Measurements from ENCODE around the gene SDSL.

Gene SDSL

DNA sequence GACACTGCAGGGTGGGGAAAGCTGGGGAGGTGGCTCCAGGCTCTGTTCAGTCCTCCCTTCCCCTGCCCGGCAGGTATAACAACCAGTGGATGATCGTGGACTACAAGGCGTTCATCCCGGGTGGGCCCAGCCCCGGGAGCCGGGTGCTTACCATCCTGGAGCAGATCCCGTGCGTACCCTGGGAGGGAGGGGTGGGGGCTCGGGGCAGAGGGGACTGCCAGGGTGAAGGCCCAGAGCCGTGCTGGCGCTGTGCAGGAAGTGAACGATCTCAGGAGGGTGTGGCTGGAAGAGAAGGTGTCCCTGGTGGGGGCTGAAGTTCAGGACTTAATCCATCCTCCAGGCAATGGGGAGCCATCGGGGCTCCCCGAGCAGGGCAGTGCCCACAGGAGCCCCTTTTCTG, 37.4 kb upstream of the SDSL start:
- TF ChIP-seq, protein P1, sequence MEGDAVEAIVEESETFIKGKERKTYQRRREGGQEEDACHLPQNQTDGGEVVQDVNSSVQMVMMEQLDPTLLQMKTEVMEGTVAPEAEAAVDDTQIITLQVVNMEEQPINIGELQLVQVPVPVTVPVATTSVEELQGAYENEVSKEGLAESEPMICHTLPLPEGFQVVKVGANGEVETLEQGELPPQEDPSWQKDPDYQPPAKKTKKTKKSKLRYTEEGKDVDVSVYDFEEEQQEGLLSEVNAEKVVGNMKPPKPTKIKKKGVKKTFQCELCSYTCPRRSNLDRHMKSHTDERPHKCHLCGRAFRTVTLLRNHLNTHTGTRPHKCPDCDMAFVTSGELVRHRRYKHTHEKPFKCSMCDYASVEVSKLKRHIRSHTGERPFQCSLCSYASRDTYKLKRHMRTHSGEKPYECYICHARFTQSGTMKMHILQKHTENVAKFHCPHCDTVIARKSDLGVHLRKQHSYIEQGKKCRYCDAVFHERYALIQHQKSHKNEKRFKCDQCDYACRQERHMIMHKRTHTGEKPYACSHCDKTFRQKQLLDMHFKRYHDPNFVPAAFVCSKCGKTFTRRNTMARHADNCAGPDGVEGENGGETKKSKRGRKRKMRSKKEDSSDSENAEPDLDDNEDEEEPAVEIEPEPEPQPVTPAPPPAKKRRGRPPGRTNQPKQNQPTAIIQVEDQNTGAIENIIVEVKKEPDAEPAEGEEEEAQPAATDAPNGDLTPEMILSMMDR (conservative IDR thresholded peaks at IDR 0.05): no peak
- TF ChIP-seq ZFX (IDR thresholded peaks at IDR 0.05): no peak
- H3K27ac ChIP-seq: no peak overlapping the region

DNA sequence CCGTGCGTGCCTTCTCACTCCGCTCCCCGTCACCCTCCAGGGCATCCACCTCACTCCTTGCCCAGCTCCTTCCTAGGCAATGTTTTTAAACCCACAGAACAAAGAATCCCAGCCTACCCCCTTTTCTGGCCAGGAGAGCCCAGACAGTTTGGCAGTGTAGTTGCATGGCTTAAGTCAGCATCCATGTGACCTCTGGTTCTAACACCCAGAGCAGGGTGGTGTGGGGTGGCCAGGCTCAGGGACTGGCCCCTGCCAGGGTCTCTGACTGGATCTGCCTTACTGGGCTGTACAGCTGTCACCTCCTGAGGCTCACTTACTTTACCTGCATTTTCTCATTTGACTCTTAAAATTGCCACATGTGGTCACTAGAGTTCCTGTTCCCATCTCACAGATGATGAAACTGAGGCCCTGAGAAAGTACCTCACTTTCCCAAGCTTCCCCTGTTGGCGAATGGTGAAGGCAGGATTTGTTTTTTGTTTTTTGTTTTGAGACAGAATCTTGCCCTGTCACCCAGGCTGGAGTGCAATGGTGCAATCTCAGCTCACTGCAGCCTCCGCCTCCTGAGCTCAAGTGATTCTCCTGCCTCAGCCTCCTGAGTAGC, 36.8 kb upstream of the SDSL start:
- no peak for TF ChIP-seq ZFX (IDR thresholded peaks at IDR 0.05)
- TF ChIP-seq, protein P1 (conservative IDR thresholded peaks at IDR 0.05): no peak
- no peak overlapping the region for H3K27ac ChIP-seq

DNA sequence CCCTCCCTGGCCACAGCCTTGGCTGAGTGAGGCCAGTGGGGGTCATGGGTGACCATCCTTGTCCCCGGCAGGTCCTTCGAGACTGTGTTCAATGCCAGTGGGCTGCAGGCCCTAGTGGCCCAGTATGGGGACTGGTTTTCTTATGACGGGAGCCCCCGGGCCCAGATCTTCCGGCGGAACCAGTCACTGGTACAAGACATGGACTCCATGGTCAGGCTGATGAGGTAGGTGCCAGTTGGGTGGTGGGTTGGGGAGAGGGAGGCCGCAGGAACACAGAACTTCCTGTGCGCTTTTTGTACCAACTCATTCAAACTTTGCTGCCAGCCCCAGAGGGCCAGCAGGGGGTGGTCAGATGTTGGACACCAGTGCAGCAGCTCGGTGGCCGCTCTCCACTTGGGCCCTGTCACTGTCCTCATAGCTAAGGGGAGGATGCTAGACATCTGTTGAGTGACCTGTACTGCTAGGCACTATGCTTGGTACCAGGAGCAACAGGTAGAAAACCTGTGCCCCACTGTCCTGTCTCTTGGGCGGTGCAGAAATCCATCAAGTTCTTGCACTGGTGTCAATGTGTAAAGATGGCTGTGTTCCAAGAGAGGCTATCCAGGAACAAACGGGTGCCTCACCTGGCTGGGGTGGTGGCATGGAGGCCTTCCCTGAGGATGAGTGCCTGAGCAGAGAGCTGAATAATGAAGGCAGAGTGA, 35.2 kb upstream of the SDSL start:
- no peak for TF ChIP-seq ZFX (IDR thresholded peaks at IDR 0.05)
- TF ChIP-seq, protein P1 (conservative IDR thresholded peaks at IDR 0.05): no peak
- H3K27ac ChIP-seq: no peak overlapping the region

DNA sequence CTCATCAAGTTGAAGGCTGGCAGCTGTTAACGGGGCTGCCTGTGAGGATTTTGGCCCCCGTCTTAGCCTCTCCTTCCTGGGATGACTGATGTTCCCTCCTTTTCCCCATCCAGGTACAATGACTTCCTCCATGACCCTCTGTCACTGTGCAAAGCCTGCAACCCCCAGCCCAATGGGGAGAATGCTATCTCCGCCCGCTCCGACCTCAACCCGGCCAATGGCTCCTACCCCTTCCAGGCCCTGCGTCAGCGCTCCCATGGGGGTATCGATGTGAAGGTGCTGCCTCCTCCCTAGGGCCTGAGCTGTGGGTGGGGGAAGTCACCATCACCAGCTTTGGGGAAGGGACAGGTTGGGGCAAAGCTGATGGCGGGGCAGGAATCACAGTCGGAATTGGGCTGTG, 34.5 kb upstream of the SDSL start:
- no peak for TF ChIP-seq ZFX (IDR thresholded peaks at IDR 0.05)
- TF ChIP-seq, protein P1 (conservative IDR thresholded peaks at IDR 0.05): no peak
- no peak overlapping the region for H3K27ac ChIP-seq

DNA sequence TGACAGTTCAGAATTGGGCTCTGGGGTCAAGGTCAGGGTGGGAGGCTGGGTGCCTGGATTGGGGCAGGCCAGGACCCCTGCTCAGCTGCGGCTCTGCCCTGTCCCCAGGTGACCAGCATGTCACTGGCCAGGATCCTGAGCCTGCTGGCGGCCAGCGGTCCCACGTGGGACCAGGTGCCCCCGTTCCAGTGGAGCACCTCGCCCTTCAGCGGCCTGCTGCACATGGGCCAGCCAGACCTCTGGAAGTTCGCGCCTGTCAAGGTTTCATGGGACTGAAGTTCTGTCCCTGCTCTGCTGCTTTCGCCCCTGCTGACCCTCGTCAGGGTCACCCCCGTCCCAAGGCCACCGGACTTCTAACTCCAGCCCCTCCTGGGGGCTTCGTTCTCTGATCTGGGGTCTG, 33.8 kb upstream of the SDSL start:
- no peak overlapping the region for H3K27ac ChIP-seq
- TF ChIP-seq ZFX (IDR thresholded peaks at IDR 0.05): no peak
- TF ChIP-seq, protein P1 (conservative IDR thresholded peaks at IDR 0.05): no peak

DNA sequence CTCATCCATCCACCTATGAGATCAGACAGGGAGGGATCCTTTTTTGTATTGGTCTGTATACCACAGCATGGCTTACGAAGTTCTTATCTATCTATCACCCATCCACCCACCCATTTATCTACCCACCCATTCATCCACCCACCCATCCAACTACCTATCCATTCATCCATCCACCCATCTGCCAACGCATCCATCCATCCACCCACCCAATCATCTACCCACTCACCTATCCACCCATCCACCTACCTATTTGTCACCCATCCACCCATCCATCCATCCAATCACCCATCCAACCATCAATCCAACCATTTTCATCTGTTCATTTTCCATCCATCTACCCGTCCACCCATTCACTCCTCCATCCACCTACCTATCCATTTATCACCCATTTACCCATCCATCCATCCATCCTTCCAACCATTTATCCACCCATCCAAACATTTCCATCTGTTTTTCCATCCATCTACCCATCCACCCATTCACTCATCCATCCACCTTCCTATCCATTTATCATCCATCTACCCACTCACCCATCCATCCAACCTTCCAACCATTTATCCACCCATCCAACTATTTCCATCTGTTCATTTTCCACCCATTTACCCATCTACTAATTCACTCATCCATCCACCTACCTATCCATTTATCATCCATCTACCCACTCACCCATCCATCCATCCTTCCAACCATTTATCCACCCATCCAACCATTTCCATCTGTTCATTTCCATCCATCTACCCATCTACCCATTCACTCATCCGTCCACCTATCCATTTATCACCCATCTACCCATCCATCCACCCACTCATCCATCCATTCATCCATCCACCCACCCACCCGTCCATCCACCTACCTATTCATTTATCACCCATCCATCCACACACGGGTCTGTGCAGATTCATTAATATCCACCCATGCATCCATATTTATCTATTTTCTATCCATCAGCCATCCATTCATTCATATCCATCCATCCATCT, 31.8 kb upstream of the SDSL start:
- no peak overlapping the region for H3K27ac ChIP-seq
- TF ChIP-seq, protein P1 (conservative IDR thresholded peaks at IDR 0.05): no peak
- TF ChIP-seq ZFX (IDR thresholded peaks at IDR 0.05): no peak

DNA sequence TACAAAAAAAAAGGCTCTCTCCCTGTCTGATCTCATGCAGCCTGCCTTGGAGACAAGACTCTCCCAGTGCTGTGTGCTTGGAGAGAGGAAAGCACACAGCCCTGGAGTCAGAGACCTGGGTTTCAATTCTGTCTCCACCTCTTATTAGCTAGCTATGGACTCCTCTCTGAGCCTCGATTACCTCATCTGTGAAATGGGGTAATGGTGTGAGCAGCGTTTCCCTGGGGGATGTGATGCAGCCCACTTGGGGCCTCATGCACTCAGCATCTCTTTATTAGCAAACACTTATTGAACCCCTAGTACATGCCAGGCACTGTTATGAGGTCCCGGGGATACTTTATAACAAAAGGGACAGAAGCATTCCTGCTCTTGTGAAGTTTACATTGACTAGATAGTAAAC, 31.0 kb upstream of the SDSL start:
- H3K27ac ChIP-seq: no peak overlapping the region
- no peak for TF ChIP-seq ZFX (IDR thresholded peaks at IDR 0.05)
- TF ChIP-seq, protein P1 (conservative IDR thresholded peaks at IDR 0.05): no peak
